Gastrocnemius medialis (tissue), 4 donors: ENCODE results near the gene ADAMTSL2.

Experiments used
- CTCF ChIP-seq, 5 experiments: fragments of 450-650 bp in 3 of 5; fragments of 200-600 bp in 2 of 5; sonication (generic) in 2 of 5; IDR thresholded peaks in 4 of 5; conservative IDR thresholded peaks in 1 of 5; 1 replicate in 4 of 5; 2 replicates in 1 of 5; pipeline ENCODE4 v1.5.1; 2016 to 2019; ENCODE audit warnings: antibody characterized with exemption in 5 of 5, mild to moderate bottlenecking in 3 of 5, moderate library complexity in 3 of 5
- POLR2A ChIP-seq, 2 donors: fragments of 450-650 bp; IDR thresholded peaks; one replicate each; pipeline ENCODE4 v1.6.1; 2017; ENCODE audit warnings: antibody characterized with exemption in 2 of 2, mild to moderate bottlenecking in 2 of 2, moderate library complexity in 2 of 2

- TF ChIP-seq POLR2A (IDR thresholded peaks at IDR 0.05) (no peak), CTCF (IDR thresholded peaks at IDR 0.05 in 4 of 5, conservative IDR thresholded peaks at IDR 0.05 in 1 of 5) (no peak)
These were observed 67.2 kb downstream of the ADAMTSL2 start for GRCh38 chr9:133601746-133602145.
